Caco-2 (cell line): ENCODE measurements around the gene P3H4. TPM values are rescaled to one million over a fixed set of nuclear protein-coding genes. Genes with fewer than 3 reads are reported as not detected.

Source experiments
- BruUV-seq: library from RNA; stranded (reverse); fragments of 400-500 nt; replicated peaks from 2 replicates; lab custom pipeline; 2021; lab: Mats Ljungman, UMichigan
- CTCF ChIA-PET: fragments of 300-600 bp; sonication (Branson Sonifier 250); formaldehyde crosslinking; loops from one replicate; lab custom pipeline; 2022; ENCODE audit warnings: antibody characterized with exemption; lab: Charles Lee
- POLR2A ChIA-PET: fragments of 300-600 bp; sonication (Branson Sonifier 250); formaldehyde crosslinking; loops from one replicate; lab custom pipeline; 2022; ENCODE audit warnings: antibody characterized with exemption; lab: Charles Lee
- DNase-seq, 2 experiments: peaks; one replicate each; pipeline versions ENCODE4 v3.0.0 to v3.0.0-alpha.2; 2020 to 2022
- H3K27me3 ChIP-seq: replicated peaks from 2 replicates; pipeline ENCODE4 v1.6.0; 2011; ENCODE audit warnings: low read length; ENCODE audit not compliant: control insufficient read depth, insufficient read depth
- H3K36me3 ChIP-seq: 2 replicates; pipeline ENCODE4 v1.5.1; 2011; ENCODE audit warnings: low read length; ENCODE audit not compliant: control insufficient read depth, insufficient read depth
- H3K4me1 ChIP-seq: fragments of 250-450 bp; sonication (Bioruptor Pico); 2 replicates; pipeline ENCODE4 v1.5.1; 2020; ENCODE audit warnings: mild to moderate bottlenecking
- H3K4me3 ChIP-seq: 2 replicates; pipeline ENCODE4 v1.5.1; 2011; ENCODE audit warnings: low read depth, mild to moderate bottlenecking, control low read depth, low read length
- H3K9me3 ChIP-seq: fragments of 250-450 bp; sonication (Bioruptor Pico); 2 replicates; pipeline ENCODE4 v1.5.1; 2020; ENCODE audit warnings: mild to moderate bottlenecking, moderate library complexity
- H3K27ac Mint-ChIP-seq: one replicate; pipeline ENCODE4 v1.8.0; 2022; ENCODE audit warnings: mixed read lengths; ENCODE audit not compliant: unreplicated experiment
- H3K27me3 Mint-ChIP-seq: one replicate; pipeline ENCODE4 v1.8.0; 2022; ENCODE audit warnings: mixed read lengths; ENCODE audit not compliant: insufficient read depth, unreplicated experiment
- H3K36me3 Mint-ChIP-seq: one replicate; pipeline ENCODE4 v1.8.0; 2022; ENCODE audit warnings: mild to moderate bottlenecking, mixed read lengths; ENCODE audit not compliant: insufficient read depth, unreplicated experiment
- H3K4me1 Mint-ChIP-seq: one replicate; pipeline ENCODE4 v1.8.0; 2022; ENCODE audit warnings: low read depth, mixed read lengths; ENCODE audit not compliant: unreplicated experiment
- H3K4me3 Mint-ChIP-seq: one replicate; pipeline ENCODE4 v1.8.0; 2022; ENCODE audit warnings: mild to moderate bottlenecking, moderate library complexity, mixed read lengths; ENCODE audit not compliant: unreplicated experiment
- H3K9me3 Mint-ChIP-seq: one replicate; pipeline ENCODE4 v1.8.0; 2022; ENCODE audit warnings: mixed read lengths; ENCODE audit not compliant: unreplicated experiment
- intact Hi-C: fragments of 100-400 bp; cut with micrococcal nuclease; formaldehyde crosslinking; loops from one replicate; pipeline ENCODE4 v1.10.0; 2022; ENCODE audit not compliant: unreplicated experiment
- total RNA-seq: library from RNA; stranded (reverse); gene quantifications from 2 replicates; pipeline ENCODE4 v1.2.3, GENCODE V29; 2022
- TF ChIP-seq, protein P1 (sequence below), 2 experiments: fragments of 200-600 bp in 1 of 2; IDR thresholded peaks; 1 replicate in 1 of 2; 2 replicates in 1 of 2; pipeline versions ENCODE4 v1.5.1 to v1.8.0; 2011 to 2022; ENCODE audit warnings: antibody characterized with exemption in 1 of 2, control low read depth in 1 of 2, inconsistent platforms in 1 of 2, low read depth in 1 of 2, low read length in 1 of 2, mild to moderate bottlenecking in 1 of 2, moderate library complexity in 1 of 2; ENCODE audit not compliant: insufficient read depth in 1 of 2, severe bottlenecking in 1 of 2, unreplicated experiment in 1 of 2

Gene P3H4
- total RNA-seq, 1 experiment from 2014 or later: 39.2 TPM

GRCh38 chr17:41767324-41768042 is 44.3 kb downstream of the P3H4 start:
- no peaks in the 10 kb centered on the region for H3K9me3 ChIP-seq
- Mint-ChIP-seq H3K27ac (no peak overlapping the region), H3K36me3 (peaks cover 100% of the 10 kb centered on the region), H3K4me3 (no peak overlapping the region), H3K27me3 (no peaks in the 10 kb centered on the region), H3K9me3 (no peaks in the 10 kb centered on the region), H3K4me1 (peaks cover 9% of the 10 kb centered on the region)
- TF ChIP-seq, protein P1, sequence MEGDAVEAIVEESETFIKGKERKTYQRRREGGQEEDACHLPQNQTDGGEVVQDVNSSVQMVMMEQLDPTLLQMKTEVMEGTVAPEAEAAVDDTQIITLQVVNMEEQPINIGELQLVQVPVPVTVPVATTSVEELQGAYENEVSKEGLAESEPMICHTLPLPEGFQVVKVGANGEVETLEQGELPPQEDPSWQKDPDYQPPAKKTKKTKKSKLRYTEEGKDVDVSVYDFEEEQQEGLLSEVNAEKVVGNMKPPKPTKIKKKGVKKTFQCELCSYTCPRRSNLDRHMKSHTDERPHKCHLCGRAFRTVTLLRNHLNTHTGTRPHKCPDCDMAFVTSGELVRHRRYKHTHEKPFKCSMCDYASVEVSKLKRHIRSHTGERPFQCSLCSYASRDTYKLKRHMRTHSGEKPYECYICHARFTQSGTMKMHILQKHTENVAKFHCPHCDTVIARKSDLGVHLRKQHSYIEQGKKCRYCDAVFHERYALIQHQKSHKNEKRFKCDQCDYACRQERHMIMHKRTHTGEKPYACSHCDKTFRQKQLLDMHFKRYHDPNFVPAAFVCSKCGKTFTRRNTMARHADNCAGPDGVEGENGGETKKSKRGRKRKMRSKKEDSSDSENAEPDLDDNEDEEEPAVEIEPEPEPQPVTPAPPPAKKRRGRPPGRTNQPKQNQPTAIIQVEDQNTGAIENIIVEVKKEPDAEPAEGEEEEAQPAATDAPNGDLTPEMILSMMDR (IDR thresholded peaks at IDR 0.05; ENCODE audit: insufficient read depth in 1 of 2, low read depth in 1 of 2, low read length in 1 of 2, severe bottlenecking in 1 of 2, unreplicated experiment in 1 of 2): no peak
- no peaks in the 10 kb centered on the region for H3K27me3 ChIP-seq
- BruUV-seq: no TSS peak
- H3K4me1 ChIP-seq: peaks cover 11% of the 10 kb centered on the region
- H3K4me3 ChIP-seq: no peak overlapping the region
- H3K36me3 ChIP-seq: peaks cover 36% of the 10 kb centered on the region
- ChIA-PET CTCF (interaction anchor here (0.6 to 1.4 kb wide), 3 partner anchors 19 to 950 kb away, joined by 3 to 5 read pairs (median 4); partner anchors contain the start of gene JUP), POLR2A (no interaction called here)
- intact Hi-C loops: no loop called here
- no peak for DNase-seq

- TF ChIP-seq, protein P1 (IDR thresholded peaks at IDR 0.05; ENCODE audit: insufficient read depth in 1 of 2, low read depth in 1 of 2, low read length in 1 of 2, severe bottlenecking in 1 of 2, unreplicated experiment in 1 of 2): no peak
- Histone ChIP-seq H3K9me3 (no peaks in the 10 kb centered on the region), H3K4me3 (no peak overlapping the region), H3K36me3 (peaks cover 32% of the 10 kb centered on the region), H3K27me3 (no peaks in the 10 kb centered on the region), H3K4me1 (no peaks in the 10 kb centered on the region)
- Mint-ChIP-seq H3K4me1 (no peaks in the 10 kb centered on the region), H3K27ac (no peak overlapping the region), H3K9me3 (no peaks in the 10 kb centered on the region), H3K27me3 (no peaks in the 10 kb centered on the region), H3K4me3 (no peak overlapping the region), H3K36me3 (peaks cover 100% of the 10 kb centered on the region)
- no peak for DNase-seq
- intact Hi-C loops: no loop called here
- no TSS peak for BruUV-seq
- CTCF ChIA-PET: interaction anchor here (0.7 kb wide), 1 partner anchor 47 kb away, joined by 6 read pairs; the partner anchor contains the start of gene FKBP10
- POLR2A ChIA-PET: no interaction called here
Measured at GRCh38 chr17:41766135-41766534, 45.6 kb downstream of the P3H4 start.

GRCh38 chr17:41763327-41763726 is 48.4 kb downstream of the P3H4 start:
- no TSS peak for BruUV-seq

More at GRCh38 chr17:41763327-41763726, 48.4 kb downstream of the P3H4 start:
- H3K4me3 Mint-ChIP-seq: no peak overlapping the region
- H3K4me1 Mint-ChIP-seq: no peaks in the 10 kb centered on the region
- Histone ChIP-seq H3K4me1 (no peaks in the 10 kb centered on the region), H3K4me3 (no peak overlapping the region), H3K36me3 (peaks cover 30% of the 10 kb centered on the region), H3K9me3 (no peaks in the 10 kb centered on the region), H3K27me3 (no peaks in the 10 kb centered on the region)
- H3K27me3 Mint-ChIP-seq: no peaks in the 10 kb centered on the region
- H3K27ac Mint-ChIP-seq: peak overlapping the region; percentile 55
- H3K9me3 Mint-ChIP-seq: no peaks in the 10 kb centered on the region
- intact Hi-C loops: no loop called here
- ChIA-PET POLR2A (interaction anchor here (0.9 to 2.3 kb wide), 2 partner anchors 18 to 23 kb away, joined by 8 to 12 read pairs; partner anchors contain the start of gene JUP), CTCF (interaction anchor here (0.5 to 0.9 kb wide), 2 partner anchors 37 to 92 kb away, joined by 4 to 6 read pairs; no protein-coding TSS in a partner anchor)
- TF ChIP-seq, protein P1 (IDR thresholded peaks at IDR 0.05; ENCODE audit: insufficient read depth in 1 of 2, low read depth in 1 of 2, low read length in 1 of 2, severe bottlenecking in 1 of 2, unreplicated experiment in 1 of 2): no peak
- peaks cover 99% of the 10 kb centered on the region for H3K36me3 Mint-ChIP-seq
- DNase-seq: no peak
